Uterus (tissue), 4 donors: Measurements from ENCODE around the gene GAPDHS. TPM values are rescaled to one million over a fixed set of nuclear protein-coding genes. Genes with fewer than 3 reads are reported as not detected.

ENCODE experiments used
- DNase-seq, 2 donors: peaks; one replicate each; pipeline ENCODE4 v3.0.0-alpha.2; 2019 to 2020
- H3K27ac ChIP-seq, 2 donors: fragments of 200-600 bp; sonication (generic); 1 replicate in 1 of 2; 2 replicates in 1 of 2; pipeline ENCODE4 v1.5.1; 2016 to 2018
- H3K27me3 ChIP-seq, 2 donors: fragments of 200-600 bp; sonication (generic); one replicate each; pipeline ENCODE4 v1.5.1; 2018 to 2019; ENCODE audit warnings: control low read depth in 1 of 2
- H3K36me3 ChIP-seq, 2 donors: fragments of 200-600 bp; sonication (generic); one replicate each; pipeline ENCODE4 v1.5.1; 2019; ENCODE audit warnings: control low read depth in 1 of 2
- H3K4me1 ChIP-seq, 2 donors: fragments of 200-600 bp; sonication (generic); one replicate each; pipeline ENCODE4 v1.5.1; 2018 to 2019; ENCODE audit warnings: control low read depth in 1 of 2
- H3K4me3 ChIP-seq, 2 donors: fragments of 200-600 bp; sonication (generic); 1 replicate in 1 of 2; 2 replicates in 1 of 2; pipeline ENCODE4 v1.5.1; 2018 to 2019; ENCODE audit warnings: mild to moderate bottlenecking in 1 of 2
- H3K9me3 ChIP-seq, 2 donors: fragments of 200-600 bp; sonication (generic); one replicate each; pipeline ENCODE4 v1.5.1; 2019; ENCODE audit warnings: control low read depth in 1 of 2
- POLR2A ChIP-seq, 2 donors: fragments of 450-650 bp; IDR thresholded peaks; one replicate each; pipeline ENCODE4 v1.6.1; 2016; ENCODE audit warnings: antibody characterized with exemption in 2 of 2, mild to moderate bottlenecking in 1 of 2, moderate library complexity in 1 of 2
- intact Hi-C: fragments of 100-400 bp; cut with DNase I; formaldehyde crosslinking; loops from one replicate; pipeline ENCODE4 v1.15.1; 2023; ENCODE audit warnings: low total_unique reads
- total RNA-seq, 4 donors: library from RNA; depleted of rRNA in 3 of 4; stranded (reverse); fragments of >200 nt in 3 of 4; gene quantifications; one replicate each; pipeline versions ENCODE4 v1.1.0 to v1.2.4, GENCODE V29; 2014 to 2023
- TF ChIP-seq, protein P1 (sequence below), 4 experiments: fragments of 200-600 bp in 2 of 4; fragments of 450-650 bp in 2 of 4; sonication (generic) in 2 of 4; IDR thresholded peaks; one replicate each; pipeline ENCODE4 v1.5.1; 2016 to 2019; ENCODE audit warnings: antibody characterized with exemption in 4 of 4, mild to moderate bottlenecking in 2 of 4, moderate library complexity in 1 of 4
- donor health status: DM: yes; HTN: yes; CAD: no.

Gene GAPDHS
- total RNA-seq, 4 donors from 2014 or later: not detected

DNA sequence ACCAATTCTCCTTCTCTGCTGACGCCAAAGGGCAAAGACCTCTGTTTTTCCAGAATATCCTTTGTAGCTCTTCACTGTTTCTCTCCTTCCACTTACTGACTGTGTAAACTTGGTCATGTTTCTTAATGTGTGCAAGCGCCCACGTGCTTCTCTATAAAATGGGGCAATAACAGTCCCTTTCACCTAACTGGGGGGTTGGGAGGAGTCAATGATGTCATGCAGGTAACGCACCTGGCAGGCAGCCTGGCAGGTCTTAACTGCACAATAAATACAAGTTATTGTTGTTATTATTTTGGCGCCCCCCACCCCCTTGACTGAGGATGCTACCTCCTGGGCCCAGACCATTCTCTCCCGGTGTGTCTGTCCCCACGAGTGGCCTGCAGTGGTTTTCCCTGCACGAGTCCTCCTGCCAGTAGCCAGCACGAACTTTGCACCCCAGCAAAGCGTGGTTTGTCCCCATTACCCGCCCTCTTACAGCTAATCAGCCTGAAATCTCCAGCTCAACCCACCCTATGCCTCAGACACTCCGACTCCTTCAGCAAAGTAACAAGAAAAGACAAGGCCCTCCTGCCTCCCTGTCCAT lies 10.4 kb upstream of the GAPDHS start:
- H3K9me3 ChIP-seq: no peaks in the 10 kb centered on the region
- no peaks in the 10 kb centered on the region for H3K27me3 ChIP-seq
- TF ChIP-seq POLR2A (IDR thresholded peaks at IDR 0.05): no peak
- TF ChIP-seq, protein P1, sequence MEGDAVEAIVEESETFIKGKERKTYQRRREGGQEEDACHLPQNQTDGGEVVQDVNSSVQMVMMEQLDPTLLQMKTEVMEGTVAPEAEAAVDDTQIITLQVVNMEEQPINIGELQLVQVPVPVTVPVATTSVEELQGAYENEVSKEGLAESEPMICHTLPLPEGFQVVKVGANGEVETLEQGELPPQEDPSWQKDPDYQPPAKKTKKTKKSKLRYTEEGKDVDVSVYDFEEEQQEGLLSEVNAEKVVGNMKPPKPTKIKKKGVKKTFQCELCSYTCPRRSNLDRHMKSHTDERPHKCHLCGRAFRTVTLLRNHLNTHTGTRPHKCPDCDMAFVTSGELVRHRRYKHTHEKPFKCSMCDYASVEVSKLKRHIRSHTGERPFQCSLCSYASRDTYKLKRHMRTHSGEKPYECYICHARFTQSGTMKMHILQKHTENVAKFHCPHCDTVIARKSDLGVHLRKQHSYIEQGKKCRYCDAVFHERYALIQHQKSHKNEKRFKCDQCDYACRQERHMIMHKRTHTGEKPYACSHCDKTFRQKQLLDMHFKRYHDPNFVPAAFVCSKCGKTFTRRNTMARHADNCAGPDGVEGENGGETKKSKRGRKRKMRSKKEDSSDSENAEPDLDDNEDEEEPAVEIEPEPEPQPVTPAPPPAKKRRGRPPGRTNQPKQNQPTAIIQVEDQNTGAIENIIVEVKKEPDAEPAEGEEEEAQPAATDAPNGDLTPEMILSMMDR (IDR thresholded peaks at IDR 0.05): no peak
- DNase-seq: no peak
- intact Hi-C loops: no loop called here
- H3K36me3 ChIP-seq: no peaks in the 10 kb centered on the region
- no peaks in the 10 kb centered on the region for H3K4me1 ChIP-seq
- no peak overlapping the region for H3K4me3 ChIP-seq
- H3K27ac ChIP-seq: no peak overlapping the region

DNA sequence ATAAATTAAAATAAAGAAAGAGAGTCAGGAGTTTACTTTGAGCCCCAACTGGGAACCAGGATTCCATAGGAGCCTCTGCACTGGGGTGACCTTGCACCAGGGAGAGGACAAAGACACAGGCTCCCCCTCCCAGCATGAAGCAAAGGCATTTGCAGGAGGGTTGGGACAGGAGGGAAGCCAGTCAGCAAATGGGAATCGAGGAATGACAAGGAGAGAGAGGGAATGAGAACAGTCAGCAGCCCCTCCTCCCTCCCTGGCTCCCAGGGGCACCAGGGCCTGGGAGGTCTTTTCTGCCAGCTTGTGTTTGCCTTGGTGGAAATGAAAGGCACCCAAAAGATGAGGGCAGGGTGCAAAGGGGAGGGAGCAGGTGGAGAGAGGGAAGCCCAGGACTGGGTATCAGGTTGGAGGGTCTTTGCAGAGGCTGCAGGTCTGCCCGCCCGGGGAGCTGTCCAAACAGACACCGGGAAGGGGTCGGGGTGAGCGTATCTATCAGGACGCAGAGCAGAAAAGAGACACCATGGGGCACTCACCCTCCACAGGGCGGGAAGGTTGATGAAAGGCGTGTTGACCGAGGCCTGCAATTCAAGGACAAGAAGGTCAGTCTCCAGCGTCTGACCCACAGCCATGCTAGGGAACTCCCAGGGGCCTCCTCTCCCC lies 8.9 kb upstream of the GAPDHS start:
- Histone ChIP-seq H3K4me3 (no peak overlapping the region), H3K27ac (no peak overlapping the region), H3K9me3 (no peaks in the 10 kb centered on the region), H3K36me3 (no peaks in the 10 kb centered on the region), H3K27me3 (no peaks in the 10 kb centered on the region), H3K4me1 (no peaks in the 10 kb centered on the region)
- TF ChIP-seq POLR2A (IDR thresholded peaks at IDR 0.05): no peak
- TF ChIP-seq, protein P1 (IDR thresholded peaks at IDR 0.05): no peak
- no peak for DNase-seq
- intact Hi-C loops: no loop called here

DNA sequence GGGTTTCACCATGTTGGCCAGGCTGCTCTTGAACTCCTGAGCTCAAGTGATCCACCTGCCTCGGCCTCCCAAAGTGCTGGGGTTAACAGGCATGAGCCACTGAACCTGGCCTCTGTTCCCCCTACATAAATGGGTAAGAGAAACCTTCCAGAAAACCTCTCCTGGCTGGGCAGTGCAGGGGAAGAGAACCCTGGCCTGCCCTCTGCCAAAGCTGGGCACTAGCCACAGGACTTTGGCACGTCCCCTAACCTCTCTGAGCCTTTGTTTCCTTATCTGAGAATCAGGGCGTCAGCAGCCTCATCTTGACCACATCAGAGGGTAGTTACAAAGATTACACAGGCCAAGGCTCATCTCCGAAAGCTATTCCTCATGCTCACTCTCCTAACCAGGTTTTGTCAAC lies 7.4 kb upstream of the GAPDHS start:
- Histone ChIP-seq H3K36me3 (no peaks in the 10 kb centered on the region), H3K4me1 (no peaks in the 10 kb centered on the region), H3K4me3 (no peak overlapping the region), H3K27me3 (no peaks in the 10 kb centered on the region), H3K9me3 (no peaks in the 10 kb centered on the region), H3K27ac (no peak overlapping the region)
- intact Hi-C loops: no loop called here
- TF ChIP-seq POLR2A (IDR thresholded peaks at IDR 0.05): no peak
- TF ChIP-seq, protein P1 (IDR thresholded peaks at IDR 0.05): no peak
- DNase-seq: no peak

DNA sequence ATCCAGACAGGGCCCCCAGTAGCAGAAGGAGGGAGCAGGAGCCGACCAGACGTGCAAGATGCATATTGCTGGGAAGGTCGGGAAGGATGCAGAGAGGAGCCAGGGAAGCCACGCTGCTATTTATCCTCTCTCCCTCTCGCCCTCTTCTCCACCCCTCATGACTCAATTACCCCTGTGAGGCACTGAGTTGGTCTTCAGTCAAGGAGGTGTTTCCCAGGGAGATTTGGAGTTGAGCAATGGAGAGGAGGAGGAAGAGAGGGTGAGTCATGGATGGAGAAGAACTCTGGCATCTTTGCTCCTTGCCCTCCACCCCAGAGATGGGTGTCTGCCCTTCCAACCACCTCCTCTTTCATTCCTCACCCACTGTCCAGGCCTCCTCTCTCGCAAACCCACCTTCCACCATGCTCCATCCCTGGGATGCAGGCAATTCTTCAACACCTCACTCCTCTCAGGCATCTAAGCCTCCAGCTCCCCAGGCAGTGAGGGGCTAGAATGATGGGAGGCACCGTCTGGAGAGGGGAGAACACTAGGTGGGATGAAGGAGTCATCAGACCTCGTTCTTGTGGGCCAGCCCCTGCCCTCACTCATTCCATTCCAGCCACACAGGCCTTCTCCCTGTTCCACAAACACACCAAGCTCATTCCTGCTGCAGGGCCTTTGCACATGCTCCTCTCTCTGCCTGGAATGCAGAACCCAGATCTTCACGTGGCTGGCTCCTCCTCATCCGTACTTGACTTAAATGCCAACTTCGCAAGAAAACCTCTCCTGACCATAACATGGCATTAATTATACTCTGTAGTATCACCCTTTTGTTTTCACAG lies 4.8 kb upstream of the GAPDHS start, which contains the start of gene SBSN:
SBSN (minus strand) TSS at position 94 of the 821 bp plus-strand sequence; CDS start at position 64, 30 bp downstream.
- Histone ChIP-seq H3K4me1 (no peaks in the 10 kb centered on the region), H3K27ac (no peak within 1 kb of the TSS), H3K9me3 (no peaks in the 10 kb centered on the region), H3K27me3 (peaks cover 0 to 16% of the 10 kb centered on the region in 2 donors), H3K36me3 (no peaks in the 10 kb centered on the region), H3K4me3 (no peak within 1 kb of the TSS)
- TF ChIP-seq, protein P1 (IDR thresholded peaks at IDR 0.05): no peak
- no peak for TF ChIP-seq POLR2A (IDR thresholded peaks at IDR 0.05)
- DNase-seq: no peak
- intact Hi-C loops: no loop called here
